Measurements from ENCODE around the gene ADGRG4. TPM values are rescaled to one million over a fixed set of nuclear protein-coding genes. Genes with fewer than 3 reads are reported as not detected.
"Not testable (repeated sequence)": the region's sequence is repeated elsewhere in the genome, so short reads cannot be mapped to it uniquely, and the experiment has no call there.

Gene ADGRG4, protein sequence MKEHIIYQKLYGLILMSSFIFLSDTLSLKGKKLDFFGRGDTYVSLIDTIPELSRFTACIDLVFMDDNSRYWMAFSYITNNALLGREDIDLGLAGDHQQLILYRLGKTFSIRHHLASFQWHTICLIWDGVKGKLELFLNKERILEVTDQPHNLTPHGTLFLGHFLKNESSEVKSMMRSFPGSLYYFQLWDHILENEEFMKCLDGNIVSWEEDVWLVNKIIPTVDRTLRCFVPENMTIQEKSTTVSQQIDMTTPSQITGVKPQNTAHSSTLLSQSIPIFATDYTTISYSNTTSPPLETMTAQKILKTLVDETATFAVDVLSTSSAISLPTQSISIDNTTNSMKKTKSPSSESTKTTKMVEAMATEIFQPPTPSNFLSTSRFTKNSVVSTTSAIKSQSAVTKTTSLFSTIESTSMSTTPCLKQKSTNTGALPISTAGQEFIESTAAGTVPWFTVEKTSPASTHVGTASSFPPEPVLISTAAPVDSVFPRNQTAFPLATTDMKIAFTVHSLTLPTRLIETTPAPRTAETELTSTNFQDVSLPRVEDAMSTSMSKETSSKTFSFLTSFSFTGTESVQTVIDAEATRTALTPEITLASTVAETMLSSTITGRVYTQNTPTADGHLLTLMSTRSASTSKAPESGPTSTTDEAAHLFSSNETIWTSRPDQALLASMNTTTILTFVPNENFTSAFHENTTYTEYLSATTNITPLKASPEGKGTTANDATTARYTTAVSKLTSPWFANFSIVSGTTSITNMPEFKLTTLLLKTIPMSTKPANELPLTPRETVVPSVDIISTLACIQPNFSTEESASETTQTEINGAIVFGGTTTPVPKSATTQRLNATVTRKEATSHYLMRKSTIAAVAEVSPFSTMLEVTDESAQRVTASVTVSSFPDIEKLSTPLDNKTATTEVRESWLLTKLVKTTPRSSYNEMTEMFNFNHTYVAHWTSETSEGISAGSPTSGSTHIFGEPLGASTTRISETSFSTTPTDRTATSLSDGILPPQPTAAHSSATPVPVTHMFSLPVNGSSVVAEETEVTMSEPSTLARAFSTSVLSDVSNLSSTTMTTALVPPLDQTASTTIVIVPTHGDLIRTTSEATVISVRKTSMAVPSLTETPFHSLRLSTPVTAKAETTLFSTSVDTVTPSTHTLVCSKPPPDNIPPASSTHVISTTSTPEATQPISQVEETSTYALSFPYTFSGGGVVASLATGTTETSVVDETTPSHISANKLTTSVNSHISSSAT (N-terminal part only)
- 7.9 TPM for polyA plus RNA-seq
- long read RNA-seq, donor 1: 0 reads
- long read RNA-seq, donor 2: 0 reads
- long read RNA-seq, donor 3: 0 reads
- long read RNA-seq, donor 4: 0 reads
- long read RNA-seq, donor 5: 0 reads
- long read RNA-seq, donor 6: 0 reads
- long read RNA-seq, donor 7: 0 reads
- long read RNA-seq, donor 8: 0 reads
- long read RNA-seq, donor 9: 0 reads
- long read RNA-seq, donor 10: 0 reads
- long read RNA-seq, donor 11: 0 reads

DNA sequence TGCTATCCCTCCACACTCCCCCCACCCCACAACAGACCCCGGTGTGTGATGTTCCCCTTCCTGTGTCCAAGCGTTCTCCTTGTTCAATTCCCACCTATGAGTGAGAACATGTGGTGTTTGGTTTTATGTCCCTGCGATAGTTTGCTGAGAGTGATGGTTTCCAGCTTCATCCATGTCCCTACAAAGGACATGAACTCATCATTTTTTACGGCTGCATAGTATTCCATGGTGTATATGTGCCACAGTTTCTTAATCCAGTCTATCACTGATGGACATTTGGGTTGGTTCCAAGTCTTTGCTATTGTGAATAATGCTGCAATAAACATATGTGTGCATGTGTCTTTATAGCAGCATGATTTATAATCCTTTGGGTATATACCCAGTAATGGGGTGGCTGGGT, at the start of gene ADGRG4:
Gene ADGRG4 (plus strand): TSS at position 243 of the 400 bp plus-strand sequence. CDS start 7,815 bp downstream, outside the sequence.
- not testable (repeated sequence) for H3K27ac ChIP-seq (ENCODE audit: low read length); H3K4me1 ChIP-seq (ENCODE audit: control insufficient read depth, insufficient read depth, low read length); H3K4me3 ChIP-seq (ENCODE audit: low read length); H3K9me3 ChIP-seq (ENCODE audit: control insufficient read depth, low read depth, low read length); H3K27me3 ChIP-seq (ENCODE audit: control insufficient read depth, insufficient read depth, low read length); DNase-seq; H3K36me3 ChIP-seq (ENCODE audit: control insufficient read depth, insufficient read depth, low read length)
- no CpG with 5 or more reads among the region's 4 CpGs for WGBS (ENCODE audit: insufficient coverage, low lambda C conversion rate)

DNA sequence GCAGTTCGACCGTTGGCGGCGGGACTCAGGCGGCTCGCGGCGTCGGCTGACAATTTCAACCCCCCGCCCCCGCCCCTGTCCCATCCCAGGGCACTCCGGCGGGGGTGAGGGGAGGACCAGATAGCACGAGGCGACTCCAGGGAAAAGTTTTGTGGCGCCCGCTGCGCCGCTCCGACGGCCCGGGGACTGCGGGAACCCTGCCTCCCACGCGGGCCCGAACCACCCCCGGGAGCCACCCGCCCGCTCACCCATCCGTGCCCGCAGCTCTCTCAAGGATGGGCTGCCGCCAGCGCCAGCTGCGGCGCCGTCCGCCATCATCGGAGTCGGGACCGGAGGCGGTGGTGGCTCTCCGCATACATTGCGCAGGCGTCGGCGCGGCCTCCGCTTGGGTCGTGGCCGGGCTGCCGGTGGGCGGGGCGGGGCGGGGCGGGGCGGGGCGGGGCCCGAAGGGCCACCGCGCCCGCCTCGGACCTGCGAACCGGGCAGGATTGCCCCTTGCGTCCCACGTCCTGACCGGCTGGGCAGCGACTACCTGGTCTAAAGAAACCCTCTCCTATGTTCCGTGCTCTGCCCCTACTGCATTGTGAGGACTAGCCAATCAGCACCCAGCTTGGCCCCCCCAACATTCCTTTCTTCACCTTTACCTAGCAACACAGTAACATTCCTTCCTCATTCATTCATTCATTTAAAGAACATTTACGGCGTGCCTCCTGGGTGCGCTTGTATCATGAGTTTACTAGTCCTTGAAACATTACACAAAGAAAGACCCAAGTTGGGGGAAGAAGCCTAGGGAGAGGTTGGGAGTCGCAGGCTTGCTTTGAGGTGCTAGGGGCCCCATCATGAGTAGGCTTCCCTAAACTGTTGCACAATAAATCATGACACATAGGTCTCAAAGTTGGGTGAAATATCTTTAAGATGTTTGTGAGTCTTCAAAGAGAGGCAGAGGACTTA, 49.4 kb upstream of the ADGRG4 start, which contains the start of gene MAP7D3:
Gene MAP7D3 (minus strand): TSS at position 360 of the 951 bp plus-strand sequence. CDS start 42 bp downstream, at position 318.
- Histone ChIP-seq H3K27ac (ENCODE audit: low read length) (no peak within 1 kb of the TSS), H3K27me3 (ENCODE audit: control insufficient read depth, insufficient read depth, low read length) (peaks cover 14% of the 10 kb centered on the region), H3K9me3 (ENCODE audit: control insufficient read depth, low read depth, low read length) (no peaks in the 10 kb centered on the region), H3K4me1 (ENCODE audit: control insufficient read depth, insufficient read depth, low read length) (no peaks in the 10 kb centered on the region), H3K36me3 (ENCODE audit: control insufficient read depth, insufficient read depth, low read length) (no peaks in the 10 kb centered on the region), H3K4me3 (ENCODE audit: low read length) (peak within 1 kb of the TSS; percentile 46)
- peak; percentile 41 to 53 for DNase-seq
- WGBS (ENCODE audit: insufficient coverage, low lambda C conversion rate): no CpG with 5 or more reads among the region's 73 CpGs

DNA sequence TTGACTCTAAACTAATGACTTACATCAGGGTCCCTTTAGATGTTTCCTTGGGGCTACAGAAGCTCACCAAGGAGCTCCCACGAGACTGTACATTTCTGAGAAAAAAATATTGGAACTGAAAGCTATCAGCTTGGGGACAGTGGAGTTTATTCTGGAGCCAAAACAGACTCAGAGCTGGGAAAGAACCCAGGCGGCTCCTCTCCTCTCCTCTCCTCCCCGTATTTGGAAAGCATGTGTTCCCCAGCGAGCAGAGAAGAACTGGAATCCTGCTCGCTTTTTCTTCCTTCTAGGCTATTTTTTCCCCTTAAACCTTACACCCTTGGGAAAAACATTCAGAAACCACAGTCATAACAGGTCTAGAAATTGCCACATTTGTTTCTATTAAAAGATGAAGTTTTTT, 45.2 kb upstream of the ADGRG4 start:
- WGBS (ENCODE audit: insufficient coverage, low lambda C conversion rate): no CpG with 5 or more reads among the region's 5 CpGs
- H3K36me3 ChIP-seq (ENCODE audit: control insufficient read depth, insufficient read depth, low read length): no peaks in the 10 kb centered on the region

DNA sequence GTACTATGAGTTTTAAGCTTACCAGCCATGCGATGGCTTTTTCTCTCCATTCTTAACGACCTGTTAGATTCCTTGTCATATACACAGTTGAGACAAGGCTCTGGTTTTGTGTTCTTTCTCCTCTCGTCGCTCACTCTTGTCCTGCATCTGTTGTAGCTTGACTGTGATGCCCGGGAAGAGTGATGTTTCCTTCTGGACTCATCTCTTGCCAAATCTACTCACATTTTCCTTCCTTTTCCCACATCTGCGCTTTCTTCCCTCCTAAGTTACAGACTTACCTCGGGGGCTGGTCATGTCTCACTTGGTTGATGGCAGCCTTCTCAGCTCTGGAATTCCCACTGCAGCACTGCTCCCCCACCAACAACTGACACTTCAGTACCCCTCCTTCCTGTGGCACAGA, 44.7 kb upstream of the ADGRG4 start:
- Histone ChIP-seq H3K4me3 (ENCODE audit: low read length) (no peak overlapping the region), H3K36me3 (ENCODE audit: control insufficient read depth, insufficient read depth, low read length) (no peaks in the 10 kb centered on the region), H3K9me3 (ENCODE audit: control insufficient read depth, low read depth, low read length) (no peaks in the 10 kb centered on the region), H3K27ac (ENCODE audit: low read length) (no peak overlapping the region), H3K27me3 (ENCODE audit: control insufficient read depth, insufficient read depth, low read length) (peaks cover 3% of the 10 kb centered on the region), H3K4me1 (ENCODE audit: control insufficient read depth, insufficient read depth, low read length) (no peaks in the 10 kb centered on the region)
- WGBS (ENCODE audit: insufficient coverage, low lambda C conversion rate): no CpG with 5 or more reads among the region's 7 CpGs
- no peak for DNase-seq

More for the DNA sequence above, 45.2 kb upstream of the ADGRG4 start:
- DNase-seq: no peak
- Histone ChIP-seq H3K27ac (ENCODE audit: low read length) (no peak overlapping the region), H3K4me3 (ENCODE audit: low read length) (no peak overlapping the region), H3K9me3 (ENCODE audit: control insufficient read depth, low read depth, low read length) (no peaks in the 10 kb centered on the region), H3K27me3 (ENCODE audit: control insufficient read depth, insufficient read depth, low read length) (peaks cover 4% of the 10 kb centered on the region), H3K4me1 (ENCODE audit: control insufficient read depth, insufficient read depth, low read length) (no peaks in the 10 kb centered on the region)

DNA sequence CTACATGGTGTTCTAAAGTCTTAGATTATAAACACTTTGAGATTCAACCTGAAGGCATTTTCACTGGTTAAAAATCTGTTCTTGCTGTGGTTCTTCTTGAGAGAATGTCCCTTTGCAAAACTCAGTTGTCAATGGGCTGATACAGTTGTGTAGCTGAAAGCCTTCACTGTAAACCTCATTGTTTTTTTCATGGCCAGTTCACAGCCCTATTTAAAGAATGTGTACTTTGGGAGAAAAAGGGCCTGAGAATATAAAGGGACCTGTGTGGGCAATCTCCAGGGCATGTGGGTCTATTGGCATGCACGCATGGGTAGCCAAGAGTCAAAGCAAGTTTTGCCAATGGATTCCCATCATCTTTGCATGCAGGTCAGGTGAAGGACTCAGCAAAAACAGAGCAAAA, 41.8 kb upstream of the ADGRG4 start:
- no peak overlapping the region for H3K27ac ChIP-seq (ENCODE audit: low read length)
- no peaks in the 10 kb centered on the region for H3K9me3 ChIP-seq (ENCODE audit: control insufficient read depth, low read depth, low read length)
- H3K4me3 ChIP-seq (ENCODE audit: low read length): no peak overlapping the region
- no peaks in the 10 kb centered on the region for H3K4me1 ChIP-seq (ENCODE audit: control insufficient read depth, insufficient read depth, low read length)
- H3K27me3 ChIP-seq (ENCODE audit: control insufficient read depth, insufficient read depth, low read length): no peaks in the 10 kb centered on the region
- DNase-seq: no peak
- no CpG with 5 or more reads among the region's 1 CpG for WGBS (ENCODE audit: insufficient coverage, low lambda C conversion rate)
- no peaks in the 10 kb centered on the region for H3K36me3 ChIP-seq (ENCODE audit: control insufficient read depth, insufficient read depth, low read length)

DNA sequence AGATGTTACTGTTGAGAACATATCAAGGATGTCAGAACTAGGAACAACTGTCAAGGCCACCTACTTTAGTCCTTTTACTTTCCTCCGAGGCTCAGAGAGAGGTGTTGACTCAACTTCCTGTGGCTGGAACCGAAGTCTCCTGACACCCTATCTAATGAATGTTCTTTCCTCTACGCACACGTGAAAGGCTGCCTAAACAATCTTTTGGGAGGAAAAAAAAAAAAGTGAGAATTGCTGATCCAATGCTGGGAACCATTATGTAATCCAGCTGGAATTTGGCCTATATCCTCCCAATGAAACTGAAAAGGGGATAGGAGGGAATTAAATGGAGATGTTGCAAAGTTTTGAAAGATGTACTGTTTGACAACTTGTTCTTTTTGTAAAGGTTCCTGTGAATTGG, 41.2 kb upstream of the ADGRG4 start:
- no peaks in the 10 kb centered on the region for H3K9me3 ChIP-seq (ENCODE audit: control insufficient read depth, low read depth, low read length)
- no peaks in the 10 kb centered on the region for H3K27me3 ChIP-seq (ENCODE audit: control insufficient read depth, insufficient read depth, low read length)
- H3K4me1 ChIP-seq (ENCODE audit: control insufficient read depth, insufficient read depth, low read length): no peaks in the 10 kb centered on the region
- no CpG with 5 or more reads among the region's 4 CpGs for WGBS (ENCODE audit: insufficient coverage, low lambda C conversion rate)
- H3K4me3 ChIP-seq (ENCODE audit: low read length): no peak overlapping the region
- no peak overlapping the region for H3K27ac ChIP-seq (ENCODE audit: low read length)
- DNase-seq: no peak
- no peaks in the 10 kb centered on the region for H3K36me3 ChIP-seq (ENCODE audit: control insufficient read depth, insufficient read depth, low read length)

DNA sequence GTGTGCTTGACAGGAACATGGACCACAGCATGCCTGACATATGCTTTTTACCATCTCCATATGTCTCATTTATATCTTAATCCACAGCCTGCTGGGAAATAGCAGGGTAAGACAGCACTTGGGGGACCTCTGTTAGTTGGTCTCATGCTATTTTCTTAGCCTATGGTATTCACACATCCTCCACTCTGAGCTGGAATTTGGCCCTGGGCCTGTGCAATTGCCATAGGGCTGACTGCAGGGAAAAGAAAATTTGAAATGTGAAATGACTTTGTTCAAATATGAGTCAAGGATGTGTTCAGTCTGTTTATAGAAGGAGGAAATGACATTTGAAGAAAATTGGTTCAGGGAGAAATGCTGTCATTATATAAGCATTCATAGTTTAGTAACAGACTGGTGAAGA, 40.0 kb upstream of the ADGRG4 start:
- H3K4me3 ChIP-seq (ENCODE audit: low read length): no peak overlapping the region
- H3K9me3 ChIP-seq (ENCODE audit: control insufficient read depth, low read depth, low read length): no peaks in the 10 kb centered on the region
- no peak overlapping the region for H3K27ac ChIP-seq (ENCODE audit: low read length)
- no peaks in the 10 kb centered on the region for H3K27me3 ChIP-seq (ENCODE audit: control insufficient read depth, insufficient read depth, low read length)
- no peaks in the 10 kb centered on the region for H3K36me3 ChIP-seq (ENCODE audit: control insufficient read depth, insufficient read depth, low read length)
- no peak for DNase-seq
- no peaks in the 10 kb centered on the region for H3K4me1 ChIP-seq (ENCODE audit: control insufficient read depth, insufficient read depth, low read length)

DNA sequence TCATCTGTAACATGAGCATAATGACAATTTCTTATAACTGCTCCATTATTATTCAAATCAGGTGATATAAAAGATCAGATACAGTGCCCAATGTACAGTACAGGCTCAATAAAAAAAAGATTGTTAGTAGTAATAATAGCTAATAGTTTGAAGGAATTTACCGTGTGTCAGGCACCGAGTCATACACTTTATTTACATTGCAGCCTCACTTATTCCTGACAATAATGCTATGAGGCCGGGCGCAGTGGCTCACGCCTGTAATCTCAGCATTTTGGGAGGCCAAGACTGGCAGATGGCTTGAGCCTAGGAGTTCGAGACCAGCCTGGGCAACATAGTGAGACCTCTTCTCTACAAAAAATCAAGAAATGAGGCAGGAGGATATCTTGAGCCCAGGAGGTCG, 39.4 kb upstream of the ADGRG4 start:
- H3K27ac ChIP-seq (ENCODE audit: low read length): no peak overlapping the region
- no peaks in the 10 kb centered on the region for H3K4me1 ChIP-seq (ENCODE audit: control insufficient read depth, insufficient read depth, low read length)
- no CpG with 5 or more reads among the region's 7 CpGs for WGBS (ENCODE audit: insufficient coverage, low lambda C conversion rate)

DNA sequence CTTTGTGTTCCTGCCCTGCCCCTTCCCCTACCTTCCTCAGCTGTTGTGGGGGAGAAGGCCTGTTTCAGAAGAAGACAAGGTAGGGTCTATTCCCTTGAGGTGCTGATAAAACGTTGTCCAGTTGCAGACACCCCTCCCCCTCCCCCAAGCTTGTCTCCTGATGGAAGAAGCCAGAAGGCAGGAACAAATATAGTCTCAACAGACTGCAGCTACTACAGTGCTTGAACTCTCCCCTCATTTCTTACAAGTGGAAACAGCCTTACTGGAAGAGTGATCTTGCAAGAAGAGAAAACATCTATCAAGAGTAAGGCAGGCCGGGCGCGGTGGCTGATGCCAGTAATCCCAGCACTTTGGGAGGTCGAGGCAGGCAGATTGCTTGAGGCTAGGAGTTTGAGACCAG, 38.5 kb upstream of the ADGRG4 start:
- H3K27me3 ChIP-seq (ENCODE audit: control insufficient read depth, insufficient read depth, low read length): no peaks in the 10 kb centered on the region
- no peak overlapping the region for H3K27ac ChIP-seq (ENCODE audit: low read length)
- DNase-seq: no peak
- WGBS (ENCODE audit: insufficient coverage, low lambda C conversion rate): no CpG with 5 or more reads among the region's 5 CpGs
- no peaks in the 10 kb centered on the region for H3K36me3 ChIP-seq (ENCODE audit: control insufficient read depth, insufficient read depth, low read length)
- no peaks in the 10 kb centered on the region for H3K9me3 ChIP-seq (ENCODE audit: control insufficient read depth, low read depth, low read length)
- H3K4me3 ChIP-seq (ENCODE audit: low read length): no peak overlapping the region
- no peaks in the 10 kb centered on the region for H3K4me1 ChIP-seq (ENCODE audit: control insufficient read depth, insufficient read depth, low read length)

More for the DNA sequence above, 39.4 kb upstream of the ADGRG4 start:
- no peaks in the 10 kb centered on the region for H3K36me3 ChIP-seq (ENCODE audit: control insufficient read depth, insufficient read depth, low read length)
- H3K4me3 ChIP-seq (ENCODE audit: low read length): no peak overlapping the region
- H3K9me3 ChIP-seq (ENCODE audit: control insufficient read depth, low read depth, low read length): no peaks in the 10 kb centered on the region
- no peaks in the 10 kb centered on the region for H3K27me3 ChIP-seq (ENCODE audit: control insufficient read depth, insufficient read depth, low read length)
- DNase-seq: no peak
